HepG2 (cell line): Measurements from ENCODE around the gene RHBDD1. TPM values are rescaled to one million over a fixed set of nuclear protein-coding genes. Genes with fewer than 3 reads are reported as not detected.
A peak's percentile ranks its signal among the peaks of the same experiment; 100 is the strongest.

Experiments
- ATRX ChIP-seq: sonication (generic); formaldehyde crosslinking; IDR thresholded peaks from 2 replicates; pipeline ENCODE4 v1.4.0; 2020; ENCODE audit warnings: missing genetic modification reagents, borderline replicate concordance
- DMAP1 ChIP-seq: IDR thresholded peaks from 2 replicates; pipeline ENCODE4 v1.6.1; 2016
- DPF2 ChIP-seq: sonication (generic); formaldehyde crosslinking; IDR thresholded peaks from 2 replicates; pipeline ENCODE4 v1.4.0; 2020; ENCODE audit warnings: mild to moderate bottlenecking, low read depth, missing genetic modification reagents, borderline replicate concordance
- FOXM1 ChIP-seq: sonication (generic); formaldehyde crosslinking; IDR thresholded peaks from 2 replicates; pipeline ENCODE4 v1.5.0; 2020; ENCODE audit warnings: missing genetic modification reagents
- FOXO1 ChIP-seq: sonication (generic); formaldehyde crosslinking; IDR thresholded peaks from 2 replicates; pipeline ENCODE4 v1.4.0; 2020; ENCODE audit warnings: missing genetic modification reagents
- HHEX ChIP-seq: IDR thresholded peaks from 2 replicates; pipeline ENCODE4 v1.6.1; 2016; ENCODE audit warnings: control low read depth
- MBD4 ChIP-seq: IDR thresholded peaks from 2 replicates; pipeline ENCODE4 v1.6.1; 2012; ENCODE audit warnings: low read length, inconsistent platforms, borderline replicate concordance
- MIER2 ChIP-seq: IDR thresholded peaks from 2 replicates; pipeline ENCODE4 v1.6.1; 2016; ENCODE audit warnings: missing biosample characterization, missing genetic modification reagents
- NCOA5 ChIP-seq: sonication (generic); formaldehyde crosslinking; IDR thresholded peaks from 2 replicates; pipeline ENCODE4 v1.4.0; 2020; ENCODE audit warnings: missing genetic modification reagents
- PITX1 ChIP-seq: sonication (generic); formaldehyde crosslinking; IDR thresholded peaks from 2 replicates; pipeline ENCODE4 v1.5.1; 2020; ENCODE audit warnings: mild to moderate bottlenecking, missing genetic modification reagents
- RARA ChIP-seq: IDR thresholded peaks from 2 replicates; pipeline ENCODE4 v1.6.1; 2016; ENCODE audit warnings: missing genetic modification reagents, missing compliant biosample characterization
- RFXANK ChIP-seq: IDR thresholded peaks from 2 replicates; pipeline ENCODE4 v1.6.1; 2016
- TGIF2 ChIP-seq: IDR thresholded peaks from 2 replicates; pipeline ENCODE4 v1.6.1; 2016; ENCODE audit warnings: control low read depth, missing compliant biosample characterization
- ZNF230 ChIP-seq: sonication (generic); formaldehyde crosslinking; IDR thresholded peaks from 2 replicates; pipeline ENCODE4 v1.4.0; 2020; ENCODE audit warnings: mild to moderate bottlenecking, missing genetic modification reagents
- ZNF256 ChIP-seq: sonication (generic); formaldehyde crosslinking; conservative IDR thresholded peaks from 2 replicates; pipeline ENCODE4 v1.4.0; 2020; ENCODE audit warnings: missing genetic modification reagents
- ZNF317 ChIP-seq: sonication (generic); formaldehyde crosslinking; IDR thresholded peaks from 2 replicates; pipeline ENCODE4 v1.5.0; 2020; ENCODE audit warnings: mild to moderate bottlenecking, missing genetic modification reagents
- ZNF331 ChIP-seq: sonication (generic); formaldehyde crosslinking; IDR thresholded peaks from 2 replicates; pipeline ENCODE4 v1.4.0; 2020; ENCODE audit warnings: missing genetic modification reagents
- ZNF496 ChIP-seq: sonication (generic); formaldehyde crosslinking; IDR thresholded peaks from 2 replicates; pipeline ENCODE4 v1.8.1; 2023; ENCODE audit warnings: mild to moderate bottlenecking, moderate library complexity, missing genetic modification reagents; ENCODE audit not compliant: insufficient replicate concordance
- ZNF550 ChIP-seq: sonication (generic); formaldehyde crosslinking; IDR thresholded peaks from 2 replicates; pipeline ENCODE4 v1.4.0; 2020; ENCODE audit warnings: mild to moderate bottlenecking, missing genetic modification reagents, borderline replicate concordance
- ZNF772 ChIP-seq: sonication (generic); formaldehyde crosslinking; IDR thresholded peaks from 2 replicates; pipeline ENCODE4 v1.5.0; 2020; ENCODE audit warnings: mild to moderate bottlenecking, missing genetic modification reagents
- ZNF773 ChIP-seq: sonication (generic); formaldehyde crosslinking; IDR thresholded peaks from 2 replicates; pipeline ENCODE4 v1.4.0; 2020; ENCODE audit warnings: missing genetic modification reagents, borderline replicate concordance
- polyA plus RNA-seq, 8 experiments: library from polyadenylated mRNA; depleted of rRNA in 3 of 8; stranded (reverse) in 7 of 8; unstranded in 1 of 8; fragments of >200 nt; fragmentation: Illumina TruSeq in 4 of 8; extraction: Trizol in 4 of 8; gene quantifications; 2 replicates each; pipeline versions ENCODE4 v1.2.1 to v1.2.3, GENCODE V29; 2011 to 2016; ENCODE audit warnings: low read depth in 4 of 8, missing spikeins in 1 of 8, mixed read lengths in 1 of 8; ENCODE audit not compliant: insufficient read depth in 1 of 8
- total RNA-seq, 5 experiments: library from RNA; depleted of rRNA; stranded (reverse); fragments of >200 nt; fragmentation: Illumina TruSeq; extraction: Trizol; gene quantifications; 2 replicates each; pipeline ENCODE4 v1.2.3, GENCODE V29; 2016; ENCODE audit warnings: low read depth in 1 of 5
- TF ChIP-seq, protein P1 (sequence below): sonication (generic); formaldehyde crosslinking; IDR thresholded peaks from 2 replicates; pipeline ENCODE4 v1.8.1; 2023; ENCODE audit warnings: mild to moderate bottlenecking, inconsistent platforms, moderate library complexity, missing genetic modification reagents, borderline replicate concordance
- TF ChIP-seq, protein P2 (sequence below): sonication (generic); formaldehyde crosslinking; IDR thresholded peaks from 2 replicates; pipeline ENCODE4 v1.4.0; 2020; ENCODE audit warnings: missing genetic modification reagents
- TF ChIP-seq, protein P3 (sequence below): sonication (generic); formaldehyde crosslinking; IDR thresholded peaks from 2 replicates; pipeline ENCODE4 v1.8.0; 2022; ENCODE audit warnings: missing genetic modification reagents, mild to moderate bottlenecking, inconsistent platforms, borderline replicate concordance
- TF ChIP-seq, protein P4 (sequence below): sonication (generic); formaldehyde crosslinking; IDR thresholded peaks from 2 replicates; pipeline ENCODE4 v1.5.1; 2020; ENCODE audit warnings: missing genetic modification reagents, mild to moderate bottlenecking, borderline replicate concordance
- TF ChIP-seq, protein P5 (sequence below): sonication (generic); formaldehyde crosslinking; IDR thresholded peaks from 2 replicates; pipeline ENCODE4 v1.5.0; 2020; ENCODE audit warnings: missing genetic modification reagents

RHBDD1 gene
- total and polyA plus RNA-seq, 2 of the 13 experiments (the other 11 are each of a cell fraction or from before 2014, with no cell fraction given), result 8.2 to 9.5 TPM

DNA sequence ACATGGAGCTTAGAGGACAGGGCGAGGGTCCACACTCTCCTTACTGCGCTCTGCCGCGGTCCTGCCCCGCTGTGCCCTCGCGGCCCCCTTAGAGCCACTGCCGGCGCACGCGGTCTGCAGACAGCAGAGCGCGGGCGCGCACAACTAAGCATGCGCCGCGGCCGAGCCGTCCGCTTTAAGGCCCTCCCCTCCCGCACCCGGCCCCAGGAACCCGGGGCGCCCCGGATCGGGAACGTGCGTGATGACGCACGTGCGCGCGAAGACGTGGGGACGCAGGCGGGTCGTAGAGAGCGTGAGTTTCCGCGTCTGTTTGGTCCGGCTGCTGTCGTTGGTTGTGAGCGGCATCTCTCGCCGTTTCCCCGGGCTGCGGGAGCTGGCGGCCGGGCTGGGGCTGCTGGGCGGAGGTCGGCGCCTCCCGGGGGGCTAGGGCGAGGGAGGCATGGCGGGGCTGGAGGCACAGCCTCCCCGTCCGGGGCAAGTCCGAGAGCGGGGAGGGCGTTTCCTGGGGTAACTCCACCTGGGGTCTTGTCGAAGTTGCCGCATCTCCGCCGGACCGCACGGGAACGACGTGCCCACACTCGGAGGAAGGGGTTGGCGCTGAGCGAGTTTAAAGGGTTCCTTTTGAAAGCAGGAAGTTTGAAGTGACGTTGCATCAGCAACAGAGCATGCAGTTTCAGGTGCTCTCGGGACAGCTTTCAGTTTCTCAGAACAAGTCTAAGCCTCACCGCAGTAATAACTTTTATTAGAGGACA is at the start of gene RHBDD1 (continued):
- TF ChIP-seq, protein P1, sequence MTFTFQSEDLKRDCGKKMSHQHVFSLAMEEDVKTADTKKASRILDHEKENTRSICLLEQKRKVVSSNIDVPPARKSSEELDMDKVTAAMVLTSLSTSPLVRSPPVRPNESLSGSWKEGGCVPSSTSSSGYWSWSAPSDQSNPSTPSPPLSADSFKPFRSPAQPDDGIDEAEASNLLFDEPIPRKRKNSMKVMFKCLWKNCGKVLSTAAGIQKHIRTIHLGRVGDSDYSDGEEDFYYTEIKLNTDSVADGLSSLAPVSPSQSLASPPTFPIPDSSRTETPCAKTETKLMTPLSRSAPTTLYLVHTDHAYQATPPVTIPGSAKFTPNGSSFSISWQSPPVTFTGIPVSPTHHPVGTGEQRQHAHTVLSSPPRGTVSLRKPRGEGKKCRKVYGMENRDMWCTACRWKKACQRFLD (CRISPR knock-in tag), result no peak; the same call in 1 of the 2 replicates
- no peak for TF ChIP-seq ZNF550
- TF ChIP-seq ZNF256 (CRISPR knock-in tag), result no peak
- TF ChIP-seq DMAP1 (CRISPR knock-in tag), result peak; percentile 61; the same call in 1 of the 2 replicates
- TF ChIP-seq MIER2 (CRISPR knock-in tag), result no peak
- no peak for TF ChIP-seq PITX1 (CRISPR knock-in tag)
- TF ChIP-seq ZNF496, result no peak
- TF ChIP-seq ZNF772 (CRISPR knock-in tag), result no peak
- no peak for TF ChIP-seq RFXANK (CRISPR knock-in tag)
- TF ChIP-seq, protein P2, sequence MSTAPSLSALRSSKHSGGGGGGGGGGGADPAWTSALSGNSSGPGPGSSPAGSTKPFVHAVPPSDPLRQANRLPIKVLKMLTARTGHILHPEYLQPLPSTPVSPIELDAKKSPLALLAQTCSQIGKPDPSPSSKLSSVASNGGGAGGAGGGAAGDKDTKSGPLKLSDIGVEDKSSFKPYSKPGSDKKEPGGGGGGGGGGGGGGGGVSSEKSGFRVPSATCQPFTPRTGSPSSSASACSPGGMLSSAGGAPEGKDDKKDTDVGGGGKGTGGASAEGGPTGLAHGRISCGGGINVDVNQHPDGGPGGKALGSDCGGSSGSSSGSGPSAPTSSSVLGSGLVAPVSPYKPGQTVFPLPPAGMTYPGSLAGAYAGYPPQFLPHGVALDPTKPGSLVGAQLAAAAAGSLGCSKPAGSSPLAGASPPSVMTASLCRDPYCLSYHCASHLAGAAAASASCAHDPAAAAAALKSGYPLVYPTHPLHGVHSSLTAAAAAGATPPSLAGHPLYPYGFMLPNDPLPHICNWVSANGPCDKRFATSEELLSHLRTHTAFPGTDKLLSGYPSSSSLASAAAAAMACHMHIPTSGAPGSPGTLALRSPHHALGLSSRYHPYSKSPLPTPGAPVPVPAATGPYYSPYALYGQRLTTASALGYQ (CRISPR knock-in tag), result no peak
- no peak for TF ChIP-seq FOXO1 (CRISPR knock-in tag)
- no peak for TF ChIP-seq HHEX (CRISPR knock-in tag)
- TF ChIP-seq ATRX, result no peak
- TF ChIP-seq, protein P3, sequence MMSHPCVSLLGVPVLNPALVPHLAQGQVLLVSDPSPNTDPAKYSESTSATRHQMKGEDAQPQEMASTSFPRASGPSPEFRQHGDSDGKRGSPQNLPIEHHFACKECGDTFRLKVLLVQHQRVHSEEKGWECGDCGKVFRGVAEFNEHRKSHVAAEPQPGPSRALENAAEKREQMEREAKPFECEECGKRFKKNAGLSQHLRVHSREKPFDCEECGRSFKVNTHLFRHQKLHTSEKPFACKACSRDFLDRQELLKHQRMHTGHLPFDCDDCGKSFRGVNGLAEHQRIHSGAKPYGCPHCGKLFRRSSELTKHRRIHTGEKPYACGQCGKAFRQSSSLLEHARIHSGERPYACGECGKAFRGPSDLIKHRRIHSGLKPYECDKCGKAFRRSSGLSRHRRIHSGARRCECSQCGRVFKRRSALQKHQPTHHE, result no peak; the same call in 1 of the 2 replicates
- TF ChIP-seq, protein P4, sequence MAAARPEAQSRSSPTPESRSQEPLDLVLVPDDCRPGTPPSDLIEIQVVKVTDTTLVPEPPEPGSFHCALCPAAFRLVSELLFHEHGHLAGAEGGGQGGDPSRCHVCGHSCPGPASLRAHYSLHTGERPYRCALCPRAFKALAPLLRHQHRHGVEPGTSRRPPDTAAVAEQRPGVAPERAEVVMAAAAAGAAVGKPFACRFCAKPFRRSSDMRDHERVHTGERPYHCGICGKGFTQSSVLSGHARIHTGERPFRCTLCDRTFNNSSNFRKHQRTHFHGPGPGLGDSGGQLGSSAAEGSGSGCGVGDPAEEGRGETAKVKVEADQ (CRISPR knock-in tag), result peak; percentile 92; the same call in 1 of the 2 replicates
- no peak for TF ChIP-seq ZNF317
- TF ChIP-seq ZNF230 (CRISPR knock-in tag), result peak; percentile 84
- TF ChIP-seq ZNF331 (CRISPR knock-in tag), result peak; percentile 11; the same call in 1 of the 2 replicates
- TF ChIP-seq, protein P5, sequence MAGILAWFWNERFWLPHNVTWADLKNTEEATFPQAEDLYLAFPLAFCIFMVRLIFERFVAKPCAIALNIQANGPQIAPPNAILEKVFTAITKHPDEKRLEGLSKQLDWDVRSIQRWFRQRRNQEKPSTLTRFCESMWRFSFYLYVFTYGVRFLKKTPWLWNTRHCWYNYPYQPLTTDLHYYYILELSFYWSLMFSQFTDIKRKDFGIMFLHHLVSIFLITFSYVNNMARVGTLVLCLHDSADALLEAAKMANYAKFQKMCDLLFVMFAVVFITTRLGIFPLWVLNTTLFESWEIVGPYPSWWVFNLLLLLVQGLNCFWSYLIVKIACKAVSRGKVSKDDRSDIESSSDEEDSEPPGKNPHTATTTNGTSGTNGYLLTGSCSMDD, result no peak
- TF ChIP-seq MBD4, result no peak
- TF ChIP-seq TGIF2 (CRISPR knock-in tag), result peak; percentile 20; the same call in 1 of the 2 replicates
- TF ChIP-seq DPF2 (CRISPR knock-in tag), result no peak
- TF ChIP-seq ZNF773 (CRISPR knock-in tag), result no peak
- TF ChIP-seq FOXM1 (CRISPR knock-in tag), result no peak
- no peak for TF ChIP-seq NCOA5 (CRISPR knock-in tag)
- TF ChIP-seq RARA (CRISPR knock-in tag), result 0 out of 2 replicates have a peak, but pooled peaks have one; percentile 6
